GM15510 (cell line): ENCODE data around the gene PRLR.

ENCODE experiments used
- POLR2A ChIP-seq: IDR thresholded peaks from 3 replicates; pipeline ENCODE4 v1.6.1; 2011; ENCODE audit warnings: borderline replicate concordance; ENCODE audit not compliant: insufficient read length; ENCODE audit errors: extremely low read depth

Gene PRLR

GRCh38 chr5:35158204-35158603 lies 72.1 kb downstream of the PRLR start:
- no peak for TF ChIP-seq POLR2A

GRCh38 chr5:35153375-35153932 lies 76.8 kb downstream of the PRLR start:
- no peak for TF ChIP-seq POLR2A

DNA sequence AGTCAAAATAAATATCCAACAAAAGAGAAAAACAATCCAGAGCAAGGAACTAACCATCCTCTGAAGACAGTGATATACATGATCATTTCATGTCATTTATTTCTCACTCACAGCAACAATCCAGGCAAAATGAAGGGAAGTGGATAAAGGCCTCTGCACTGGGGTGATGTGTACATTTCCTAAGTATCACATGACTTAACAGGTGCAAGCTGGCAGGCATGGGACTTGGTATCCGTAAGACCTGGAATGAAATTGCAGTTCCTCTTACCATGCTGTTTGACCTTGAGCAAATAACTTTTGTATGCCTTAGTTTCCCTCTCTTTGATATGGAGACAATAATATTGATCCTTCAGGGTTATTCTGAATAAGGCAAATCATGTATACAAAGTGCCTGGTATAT lies 77.6 kb downstream of the PRLR start:
- TF ChIP-seq POLR2A, result no peak

GRCh38 chr5:35151146-35151920 lies 79.0 kb downstream of the PRLR start:
- no peak for TF ChIP-seq POLR2A

GRCh38 chr5:35149041-35149440 lies 81.2 kb downstream of the PRLR start:
- no peak for TF ChIP-seq POLR2A

DNA sequence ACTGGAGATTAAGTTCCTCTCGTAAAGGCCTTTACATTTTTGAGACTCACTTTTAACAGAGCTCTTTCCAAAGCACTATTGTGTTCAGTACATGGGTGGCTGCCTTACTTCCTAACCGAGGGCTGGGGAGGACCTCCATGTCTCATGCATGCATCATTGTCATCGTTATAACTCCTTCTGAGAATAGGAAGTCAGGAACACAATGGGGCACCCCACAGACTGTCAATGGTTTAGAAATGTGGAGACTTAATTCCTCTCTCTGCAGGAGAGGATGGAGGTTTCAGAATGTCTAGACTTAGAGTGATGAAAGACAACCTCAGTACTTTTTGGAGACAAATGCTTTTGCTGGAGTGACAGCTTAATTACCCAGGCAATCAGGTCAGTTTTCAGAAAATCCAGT lies 83.9 kb downstream of the PRLR start:
- no peak for TF ChIP-seq POLR2A

GRCh38 chr5:35145691-35146317 lies 84.5 kb downstream of the PRLR start:
- no peak for TF ChIP-seq POLR2A

DNA sequence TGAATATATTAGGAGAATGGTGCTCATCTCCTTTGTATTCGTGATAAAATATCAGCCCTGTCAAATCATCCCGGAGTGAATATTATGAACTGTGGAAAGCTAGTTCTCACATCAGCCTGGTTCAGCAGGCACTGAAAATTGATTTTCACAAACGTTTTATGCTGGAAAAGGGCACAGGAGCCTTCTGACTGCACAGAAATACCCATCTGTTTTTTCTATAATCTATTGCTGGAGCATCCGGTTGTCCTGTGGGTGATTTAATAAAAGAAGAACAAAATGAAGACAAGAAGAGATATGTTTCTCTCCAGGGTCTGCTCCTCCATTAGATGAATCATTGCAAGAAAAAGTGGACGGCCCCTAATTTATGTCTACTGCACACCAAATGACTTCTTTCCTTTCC lies 85.3 kb downstream of the PRLR start:
- no peak for TF ChIP-seq POLR2A

GRCh38 chr5:35143841-35144240 lies 86.4 kb downstream of the PRLR start:
- no peak for TF ChIP-seq POLR2A

DNA sequence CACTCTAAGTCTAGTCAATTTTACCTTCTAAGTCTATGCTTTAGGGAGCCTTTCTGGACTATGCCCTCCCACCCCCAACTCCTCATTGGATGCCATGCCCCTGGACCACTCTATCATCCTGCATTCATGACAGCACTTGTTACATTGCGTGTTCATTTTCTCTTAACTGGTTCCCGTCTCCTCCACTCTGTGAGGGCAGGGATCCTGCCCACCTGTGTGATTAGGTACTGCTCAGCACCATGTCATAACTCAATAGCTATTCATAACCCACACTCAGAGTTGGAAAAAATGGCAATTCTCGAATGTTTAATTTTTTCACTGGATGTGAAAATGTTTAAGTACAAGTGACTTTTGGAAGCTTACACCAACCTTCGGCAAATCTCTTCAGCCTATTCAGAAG lies 88.5 kb downstream of the PRLR start:
- no peak for TF ChIP-seq POLR2A

GRCh38 chr5:35138232-35138631 lies 92.1 kb downstream of the PRLR start:
- no peak for TF ChIP-seq POLR2A

GRCh38 chr5:35136386-35136785 lies 93.9 kb downstream of the PRLR start:
- no peak for TF ChIP-seq POLR2A

DNA sequence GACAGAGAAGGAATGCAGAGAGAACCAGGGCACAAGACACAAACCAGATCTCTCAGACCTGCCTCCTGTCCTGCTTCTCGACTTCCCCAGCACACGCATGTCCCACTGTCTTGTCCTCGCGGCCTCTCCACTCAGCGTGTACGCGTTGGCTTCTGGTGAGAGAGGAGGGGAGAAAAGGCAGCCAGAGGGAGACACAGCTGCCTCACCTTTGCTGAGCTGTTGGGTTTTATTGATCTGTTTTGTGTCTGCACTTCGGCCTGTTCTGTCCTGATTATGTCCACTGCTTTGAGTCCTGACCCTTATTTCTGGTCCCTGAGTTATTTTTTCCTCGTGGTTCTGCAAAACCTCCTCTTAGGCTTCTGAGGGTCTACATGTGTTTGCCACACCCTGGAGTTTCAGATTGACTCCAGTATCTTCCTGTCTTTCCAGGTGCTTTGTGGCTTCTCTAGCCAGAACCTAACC lies 95.0 kb downstream of the PRLR start:
- no peak for TF ChIP-seq POLR2A

DNA sequence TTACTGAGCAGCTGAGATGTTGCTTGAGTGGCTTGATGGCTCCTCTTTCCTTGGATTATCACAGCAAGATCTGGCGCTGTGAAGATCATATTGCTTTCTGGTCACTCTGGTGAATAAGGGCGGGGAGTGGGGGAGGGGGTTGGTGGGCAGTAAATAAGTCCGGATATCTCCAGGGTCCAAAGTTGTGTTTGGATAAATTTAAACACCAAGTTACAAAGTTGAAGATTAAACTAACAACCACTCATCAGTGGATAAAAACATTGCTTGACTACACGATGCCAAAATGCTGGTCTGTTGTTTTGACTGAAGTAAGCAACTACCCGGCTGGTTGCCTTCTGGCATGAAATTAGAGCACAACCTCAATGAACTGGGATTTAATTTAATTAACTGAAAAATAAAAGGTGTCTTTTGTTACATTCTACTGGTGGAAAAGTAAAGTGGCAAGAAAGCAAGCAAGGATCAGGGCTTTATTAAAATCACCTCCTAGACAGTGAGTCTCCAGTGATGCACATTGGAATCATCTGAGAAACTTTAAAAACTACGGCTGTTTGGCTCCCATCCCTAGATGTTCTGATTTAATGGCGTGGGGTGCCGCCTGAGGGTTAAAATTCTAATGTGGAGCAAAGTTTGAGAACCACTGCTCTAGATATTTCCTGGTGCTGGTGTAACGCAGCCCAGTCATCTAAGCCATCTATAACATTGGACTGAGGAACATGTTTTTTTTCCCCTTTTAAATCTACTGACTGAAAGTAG lies 95.8 kb downstream of the PRLR start:
- TF ChIP-seq POLR2A, result no peak

- no peak for TF ChIP-seq POLR2A
Measured at GRCh38 chr5:35133186-35133585, 97.1 kb downstream of the PRLR start.
